GM23338 (cell line): ENCODE data around the gene ZNF804A. TPM values are rescaled to one million over a fixed set of nuclear protein-coding genes. Genes with fewer than 3 reads are reported as not detected.

ENCODE experiments used
- ATAC-seq: fragments of 200-7000 bp; cut with Tn5 transposase; 3 replicates; pipeline ENCODE4 v1.9.1; 2020
- DNase-seq: peaks from one replicate; pipeline ENCODE4 v3.0.0-alpha.2; 2015; ENCODE audit warnings: low spot score
- H2AFZ ChIP-seq: fragments of 200-600 bp; sonication (generic); 2 replicates; pipeline ENCODE4 v1.8.0; 2016; ENCODE audit warnings: antibody characterized with exemption, mild to moderate bottlenecking, moderate library complexity
- H3F3A ChIP-seq: fragments of 200-600 bp; sonication (generic); replicated peaks from 2 replicates; pipeline ENCODE4 v1.8.0; 2017; ENCODE audit warnings: antibody characterized with exemption, mixed run types, low read depth
- H3K27ac ChIP-seq: fragments of 200-600 bp; sonication (generic); 2 replicates; pipeline ENCODE4 v1.6.1; 2016; ENCODE audit warnings: low read depth
- H3K27me3 ChIP-seq: fragments of 200-600 bp; sonication (generic); 2 replicates; pipeline ENCODE4 v1.8.0; 2016; ENCODE audit warnings: mild to moderate bottlenecking, mixed run types, moderate library complexity; ENCODE audit not compliant: insufficient read depth
- H3K36me3 ChIP-seq: fragments of 200-600 bp; sonication (generic); 2 replicates; pipeline ENCODE4 v1.8.0; 2016; ENCODE audit warnings: mild to moderate bottlenecking; ENCODE audit not compliant: insufficient read depth
- H3K4me1 ChIP-seq: fragments of 200-600 bp; sonication (generic); 2 replicates; pipeline ENCODE4 v1.8.0; 2016; ENCODE audit warnings: mild to moderate bottlenecking, moderate library complexity; ENCODE audit not compliant: insufficient read depth
- H3K4me2 ChIP-seq: fragments of 200-600 bp; sonication (generic); 2 replicates; pipeline ENCODE4 v1.7.1; 2017; ENCODE audit warnings: mixed run types
- H3K4me3 ChIP-seq: fragments of 200-600 bp; sonication (generic); 2 replicates; pipeline ENCODE4 v1.6.1; 2016; ENCODE audit warnings: mixed run types
- H3K79me2 ChIP-seq: fragments of 200-600 bp; sonication (generic); replicated peaks from 2 replicates; pipeline ENCODE4 v1.8.0; 2017; ENCODE audit warnings: mild to moderate bottlenecking; ENCODE audit not compliant: insufficient read depth
- H3K9me2 ChIP-seq: fragments of 200-600 bp; sonication (generic); 2 replicates; pipeline ENCODE4 v1.8.0; 2017; ENCODE audit not compliant: insufficient read depth
- H4K20me1 ChIP-seq: fragments of 200-600 bp; sonication (generic); replicated peaks from 2 replicates; pipeline ENCODE4 v1.8.0; 2017; ENCODE audit warnings: mild to moderate bottlenecking; ENCODE audit not compliant: insufficient read depth
- H3K27ac Mint-ChIP-seq: 2 replicates; pipeline ENCODE4 v1.8.0; 2020; ENCODE audit warnings: inconsistent platforms, mild to moderate bottlenecking, moderate library complexity, mixed read lengths
- H3K27me3 Mint-ChIP-seq: 3 replicates; pipeline ENCODE4 v1.8.0; 2022; ENCODE audit warnings: low read depth, mild to moderate bottlenecking, moderate library complexity, mixed read lengths, inconsistent platforms; ENCODE audit not compliant: insufficient read depth, poor library complexity
- H3K36me3 Mint-ChIP-seq: 3 replicates; pipeline ENCODE4 v1.8.0; 2021; ENCODE audit warnings: low read depth, mild to moderate bottlenecking, inconsistent platforms, moderate library complexity, mixed read lengths
- H3K4me1 Mint-ChIP-seq: 3 replicates; pipeline ENCODE4 v1.8.0; 2020; ENCODE audit warnings: mild to moderate bottlenecking, inconsistent platforms, mixed read lengths
- H3K4me3 Mint-ChIP-seq: 3 replicates; pipeline ENCODE4 v1.8.0; 2021; ENCODE audit warnings: moderate library complexity, mild to moderate bottlenecking, inconsistent platforms, mixed read lengths
- H3K9me3 Mint-ChIP-seq: 3 replicates; pipeline ENCODE4 v1.8.0; 2020; ENCODE audit warnings: moderate library complexity, mild to moderate bottlenecking, inconsistent platforms, mixed read lengths
- CREB1 ChIP-seq: fragments of 250-450 bp; sonication (Bioruptor Pico); IDR thresholded peaks from 2 replicates; pipeline ENCODE4 v1.5.0; 2020; ENCODE audit warnings: low read depth, mild to moderate bottlenecking, moderate library complexity
- ETS1 ChIP-seq: IDR thresholded peaks from 2 replicates; pipeline ENCODE4 v1.6.1; 2016; ENCODE audit warnings: antibody characterized with exemption
- EZH2 ChIP-seq: fragments of 200-600 bp; sonication (generic); IDR thresholded peaks from one replicate; pipeline ENCODE4 v1.8.0; 2017; ENCODE audit warnings: antibody characterized with exemption, mild to moderate bottlenecking, low read depth; ENCODE audit not compliant: unreplicated experiment
- EZH2phosphoT487 ChIP-seq: fragments of 200-600 bp; sonication (generic); IDR thresholded peaks from one replicate; pipeline ENCODE4 v1.8.1; 2018; ENCODE audit warnings: antibody characterized with exemption; ENCODE audit not compliant: unreplicated experiment
- NANOG ChIP-seq: IDR thresholded peaks from 2 replicates; pipeline ENCODE4 v1.6.1; 2016; ENCODE audit warnings: antibody characterized with exemption, borderline replicate concordance
- POLR2AphosphoS5 ChIP-seq: IDR thresholded peaks from 2 replicates; pipeline ENCODE4 v1.6.1; 2016; ENCODE audit warnings: antibody characterized with exemption, low read depth
- STAT1 ChIP-seq: IDR thresholded peaks from one replicate; pipeline ENCODE4 v1.6.1; 2016; ENCODE audit warnings: antibody characterized with exemption; ENCODE audit not compliant: unreplicated experiment
- ZNF114 ChIP-seq: fragments of 250-450 bp; sonication (Bioruptor Pico); IDR thresholded peaks from 2 replicates; pipeline ENCODE4 v1.5.0; 2020; ENCODE audit warnings: mild to moderate bottlenecking, moderate library complexity
- ZNF331 ChIP-seq: fragments of 250-450 bp; sonication (Bioruptor Pico); IDR thresholded peaks from 2 replicates; pipeline ENCODE4 v1.5.0; 2020; ENCODE audit warnings: low read depth, mild to moderate bottlenecking, moderate library complexity
- ZNF462 ChIP-seq: fragments of 250-450 bp; sonication (Bioruptor Pico); IDR thresholded peaks from 2 replicates; pipeline ENCODE4 v1.5.0; 2020; ENCODE audit warnings: mild to moderate bottlenecking, moderate library complexity
- polyA plus RNA-seq: library from polyadenylated mRNA; unstranded; fragments of >200 nt; fragmentation: Nextera tagmentation; extraction: Ambion mirVana; gene quantifications from 2 replicates; pipeline ENCODE4 v1.2.1, GENCODE V29; 2016
- total RNA-seq: library from RNA; depleted of rRNA; stranded (reverse); fragments of >200 nt; shearing (Covaris generic); gene quantifications from 2 replicates; pipeline ENCODE4 v1.2.3, GENCODE V29; 2014

ZNF804A gene
- total and polyA plus RNA-seq, 2 experiments from 2014 or later, result not detected

- no peak overlapping the region for H3K4me3 Mint-ChIP-seq
- Histone ChIP-seq H3K4me2 (no peak overlapping the region), H3K79me2 (no peaks in the 10 kb centered on the region), H3K27me3 (no peaks in the 10 kb centered on the region), H3K36me3 (no peaks in the 10 kb centered on the region), H3K4me1 (peaks cover 15% of the 10 kb centered on the region; the same call in 1 of the 2 replicates), H3F3A (no peaks in the 10 kb centered on the region), H3K9me2 (no peaks in the 10 kb centered on the region), H4K20me1 (no peaks in the 10 kb centered on the region), H2AFZ (no peak overlapping the region), H3K4me3 (no peak overlapping the region), H3K27ac (no peak overlapping the region)
- H3K27ac Mint-ChIP-seq, result peak overlapping the region; percentile 42; the same call in 1 of the 2 replicates
- H3K4me1 Mint-ChIP-seq, result peaks cover 23% of the 10 kb centered on the region
- DNase-seq (no peak), ATAC-seq (no peak)
- TF ChIP-seq POLR2AphosphoS5 (no peak), EZH2 (no peak), ZNF114 (CRISPR knock-in tag) (no peak), ZNF462 (CRISPR knock-in tag) (no peak), NANOG (no peak), STAT1 (no peak), ZNF331 (no peak), ETS1 (no peak), EZH2phosphoT487 (no peak), CREB1 (CRISPR knock-in tag) (no peak)
- no peaks in the 10 kb centered on the region for H3K9me3 Mint-ChIP-seq
- H3K27me3 Mint-ChIP-seq, result no peaks in the 10 kb centered on the region
- H3K36me3 Mint-ChIP-seq, result no peaks in the 10 kb centered on the region
These were observed 306.7 kb downstream of the ZNF804A start for GRCh38 chr2:184904991-184905390.
